Osteocyte (in vitro differentiated cells): Measurements from ENCODE around the gene KCNJ11. TPM values are rescaled to one million over a fixed set of nuclear protein-coding genes. Genes with fewer than 3 reads are reported as not detected.

ENCODE experiments used
- DNase-seq: peaks from one replicate; pipeline ENCODE4 v3.0.0; 2021; ENCODE audit warnings: mixed read lengths; ENCODE audit not compliant: unreplicated experiment; ENCODE audit errors: extremely low spot score
- H3K27ac Mint-ChIP-seq: one replicate; pipeline ENCODE4 v1.8.0; 2021; ENCODE audit warnings: mild to moderate bottlenecking, mixed read lengths; ENCODE audit not compliant: unreplicated experiment
- H3K27me3 Mint-ChIP-seq: one replicate; pipeline ENCODE4 v1.8.0; 2021; ENCODE audit warnings: mixed read lengths; ENCODE audit not compliant: unreplicated experiment
- H3K36me3 Mint-ChIP-seq: one replicate; pipeline ENCODE4 v1.8.0; 2021; ENCODE audit warnings: mixed read lengths; ENCODE audit not compliant: unreplicated experiment
- H3K4me1 Mint-ChIP-seq: one replicate; pipeline ENCODE4 v1.8.0; 2021; ENCODE audit warnings: mixed read lengths; ENCODE audit not compliant: unreplicated experiment
- H3K4me3 Mint-ChIP-seq: one replicate; pipeline ENCODE4 v1.8.0; 2021; ENCODE audit warnings: mild to moderate bottlenecking, moderate library complexity, mixed read lengths; ENCODE audit not compliant: unreplicated experiment
- H3K9me3 Mint-ChIP-seq: one replicate; pipeline ENCODE4 v1.8.0; 2021; ENCODE audit warnings: mixed read lengths; ENCODE audit not compliant: unreplicated experiment
- CTCF ChIP-seq: fragments of 200-600 bp; sonication (generic); IDR thresholded peaks from 2 replicates; pipeline ENCODE4 v1.5.0; 2021; ENCODE audit warnings: antibody characterized with exemption, mild to moderate bottlenecking, moderate library complexity
- total RNA-seq: library from RNA; stranded (reverse); gene quantifications from 2 replicates; pipeline ENCODE4 v1.2.1, GENCODE V29; 2021

The KCNJ11 gene
- total RNA-seq, 1 donor from 2014 or later: not detected

GRCh38 chr11:17395978-17396377 is 7.5 kb upstream of the KCNJ11 start:
- Mint-ChIP-seq H3K27me3 (peaks cover 25% of the 10 kb centered on the region), H3K9me3 (no peaks in the 10 kb centered on the region), H3K4me1 (no peaks in the 10 kb centered on the region), H3K36me3 (no peaks in the 10 kb centered on the region), H3K27ac (no peak overlapping the region), H3K4me3 (no peak overlapping the region)
- TF ChIP-seq CTCF: no peak
- DNase-seq: no peak

- no peaks in the 10 kb centered on the region for H3K4me1 Mint-ChIP-seq
- no peaks in the 10 kb centered on the region for H3K36me3 Mint-ChIP-seq
- DNase-seq: no peak
- TF ChIP-seq CTCF: no peak
- no peaks in the 10 kb centered on the region for H3K9me3 Mint-ChIP-seq
- peaks cover 26% of the 10 kb centered on the region for H3K27me3 Mint-ChIP-seq
- H3K27ac Mint-ChIP-seq: no peak overlapping the region
- H3K4me3 Mint-ChIP-seq: no peak overlapping the region
Measured at GRCh38 chr11:17395554-17395961, 7.1 kb upstream of the KCNJ11 start.

GRCh38 chr11:17394743-17395390 is 6.4 kb upstream of the KCNJ11 start:
- Mint-ChIP-seq H3K27me3 (peaks cover 29% of the 10 kb centered on the region), H3K27ac (no peak overlapping the region)

GRCh38 chr11:17393472-17393871 is 5.0 kb upstream of the KCNJ11 start:
- Mint-ChIP-seq H3K9me3 (no peaks in the 10 kb centered on the region), H3K27me3 (peaks cover 19% of the 10 kb centered on the region), H3K36me3 (no peaks in the 10 kb centered on the region), H3K4me1 (peaks cover 3% of the 10 kb centered on the region), H3K27ac (no peak overlapping the region), H3K4me3 (no peak overlapping the region)
- TF ChIP-seq CTCF: no peak
- DNase-seq: no peak

More at GRCh38 chr11:17394743-17395390, 6.4 kb upstream of the KCNJ11 start:
- Mint-ChIP-seq H3K4me1 (no peaks in the 10 kb centered on the region), H3K4me3 (no peak overlapping the region), H3K36me3 (no peaks in the 10 kb centered on the region), H3K9me3 (no peaks in the 10 kb centered on the region)
- DNase-seq: no peak
- no peak for TF ChIP-seq CTCF

- H3K4me1 Mint-ChIP-seq: peaks cover 3% of the 10 kb centered on the region
- peaks cover 18% of the 10 kb centered on the region for H3K27me3 Mint-ChIP-seq
- no peak for TF ChIP-seq CTCF
- no peak for DNase-seq
- H3K9me3 Mint-ChIP-seq: no peaks in the 10 kb centered on the region
- H3K27ac Mint-ChIP-seq: no peak overlapping the region
- H3K4me3 Mint-ChIP-seq: no peak overlapping the region
- H3K36me3 Mint-ChIP-seq: no peaks in the 10 kb centered on the region
Measured at GRCh38 chr11:17392872-17393271, 4.4 kb upstream of the KCNJ11 start.
